Measurements from ENCODE around the gene SLC5A10. TPM values are rescaled to one million over a fixed set of nuclear protein-coding genes. Genes with fewer than 3 reads are reported as not detected.
"Not testable (repeated sequence)": the region's sequence is repeated elsewhere in the genome, so short reads cannot be mapped to it uniquely, and the experiment has no call there.

The SLC5A10 gene
- total and polyA plus RNA-seq, 2 donors = 0.05 to 0.52 TPM

- H3K4me3 ChIP-seq (ENCODE audit: low read length in 2 of 2); DNase-seq (ENCODE audit: low read depth in 6 of 9, low spot score in 9 of 9); H3K36me3 ChIP-seq (ENCODE audit: control insufficient read depth in 2 of 2, insufficient read depth in 2 of 2, low read length in 1 of 2); H3K27me3 ChIP-seq (ENCODE audit: control insufficient read depth in 2 of 2, insufficient read depth in 1 of 2, low read length in 1 of 2); H3K4me1 ChIP-seq (ENCODE audit: control insufficient read depth in 2 of 2, insufficient read depth in 2 of 2, low read length in 2 of 2); H3K27ac ChIP-seq (ENCODE audit: low read depth in 1 of 2, low read length in 1 of 2); H3K9me3 ChIP-seq (ENCODE audit: control insufficient read depth in 2 of 2, insufficient read depth in 1 of 2, low read length in 1 of 2): not testable (repeated sequence)
- no CpG with 5 or more reads among the region's 9 CpGs for WGBS
These were observed 92.7 kb downstream of the SLC5A10 start for GRCh38 chr17:19044643-19045042.

GRCh38 chr17:19046782-19047375 lies 94.9 kb downstream of the SLC5A10 start, which contains the start of gene GRAP:
Gene GRAP (minus strand): TSS chr17:19046957. CDS start chr17:19046926, 31 bp downstream.
- not testable (repeated sequence) for H3K4me3 ChIP-seq (ENCODE audit: low read length in 2 of 2); H3K27me3 ChIP-seq (ENCODE audit: control insufficient read depth in 2 of 2, insufficient read depth in 1 of 2, low read length in 1 of 2); H3K27ac ChIP-seq (ENCODE audit: low read depth in 1 of 2, low read length in 1 of 2); DNase-seq (ENCODE audit: low read depth in 6 of 9, low spot score in 9 of 9); H3K4me1 ChIP-seq (ENCODE audit: control insufficient read depth in 2 of 2, insufficient read depth in 2 of 2, low read length in 2 of 2); H3K9me3 ChIP-seq (ENCODE audit: control insufficient read depth in 2 of 2, insufficient read depth in 1 of 2, low read length in 1 of 2); H3K36me3 ChIP-seq (ENCODE audit: control insufficient read depth in 2 of 2, insufficient read depth in 2 of 2, low read length in 1 of 2)
- no CpG with 5 or more reads among the region's 12 CpGs for WGBS

GRCh38 chr17:19047510-19047909 lies 95.5 kb downstream of the SLC5A10 start:
- not testable (repeated sequence) for H3K9me3 ChIP-seq (ENCODE audit: control insufficient read depth in 2 of 2, insufficient read depth in 1 of 2, low read length in 1 of 2); H3K27me3 ChIP-seq (ENCODE audit: control insufficient read depth in 2 of 2, insufficient read depth in 1 of 2, low read length in 1 of 2); H3K4me1 ChIP-seq (ENCODE audit: control insufficient read depth in 2 of 2, insufficient read depth in 2 of 2, low read length in 2 of 2); H3K27ac ChIP-seq (ENCODE audit: low read depth in 1 of 2, low read length in 1 of 2); DNase-seq (ENCODE audit: low read depth in 6 of 9, low spot score in 9 of 9); H3K36me3 ChIP-seq (ENCODE audit: control insufficient read depth in 2 of 2, insufficient read depth in 2 of 2, low read length in 1 of 2); H3K4me3 ChIP-seq (ENCODE audit: low read length in 2 of 2)
- 95% methylated on average over 5 of the region's 7 CpGs for WGBS

- not testable (repeated sequence) for H3K27me3 ChIP-seq (ENCODE audit: control insufficient read depth in 2 of 2, insufficient read depth in 1 of 2, low read length in 1 of 2); H3K4me1 ChIP-seq (ENCODE audit: control insufficient read depth in 2 of 2, insufficient read depth in 2 of 2, low read length in 2 of 2); H3K4me3 ChIP-seq (ENCODE audit: low read length in 2 of 2); DNase-seq (ENCODE audit: low read depth in 6 of 9, low spot score in 9 of 9); H3K36me3 ChIP-seq (ENCODE audit: control insufficient read depth in 2 of 2, insufficient read depth in 2 of 2, low read length in 1 of 2); H3K9me3 ChIP-seq (ENCODE audit: control insufficient read depth in 2 of 2, insufficient read depth in 1 of 2, low read length in 1 of 2); H3K27ac ChIP-seq (ENCODE audit: low read depth in 1 of 2, low read length in 1 of 2)
- 53% methylated on average over 4 of the region's 7 CpGs for WGBS
These were observed 96.9 kb downstream of the SLC5A10 start for GRCh38 chr17:19048826-19049225.

GRCh38 chr17:19055447-19055846 lies 103.5 kb downstream of the SLC5A10 start:
- no CpG with 5 or more reads among the region's 12 CpGs for whole genome bisulfite sequencing
- H3K4me1 ChIP-seq (ENCODE audit: control insufficient read depth in 2 of 2, insufficient read depth in 2 of 2, low read length in 2 of 2); DNase-seq (ENCODE audit: low read depth in 6 of 9, low spot score in 9 of 9); H3K27ac ChIP-seq (ENCODE audit: low read depth in 1 of 2, low read length in 1 of 2); H3K4me3 ChIP-seq (ENCODE audit: low read length in 2 of 2); H3K36me3 ChIP-seq (ENCODE audit: control insufficient read depth in 2 of 2, insufficient read depth in 2 of 2, low read length in 1 of 2); H3K27me3 ChIP-seq (ENCODE audit: control insufficient read depth in 2 of 2, insufficient read depth in 1 of 2, low read length in 1 of 2); H3K9me3 ChIP-seq (ENCODE audit: control insufficient read depth in 2 of 2, insufficient read depth in 1 of 2, low read length in 1 of 2): not testable (repeated sequence)

GRCh38 chr17:19062009-19062717 lies 110.2 kb downstream of the SLC5A10 start:
- not testable (repeated sequence) for H3K4me3 ChIP-seq (ENCODE audit: low read length in 2 of 2); H3K36me3 ChIP-seq (ENCODE audit: control insufficient read depth in 2 of 2, insufficient read depth in 2 of 2, low read length in 1 of 2); H3K9me3 ChIP-seq (ENCODE audit: control insufficient read depth in 2 of 2, insufficient read depth in 1 of 2, low read length in 1 of 2); H3K4me1 ChIP-seq (ENCODE audit: control insufficient read depth in 2 of 2, insufficient read depth in 2 of 2, low read length in 2 of 2); DNase-seq (ENCODE audit: low read depth in 6 of 9, low spot score in 9 of 9); H3K27me3 ChIP-seq (ENCODE audit: control insufficient read depth in 2 of 2, insufficient read depth in 1 of 2, low read length in 1 of 2)
- peak overlapping the region; percentile 42 to 69 for H3K27ac ChIP-seq (ENCODE audit: low read depth in 1 of 2, low read length in 1 of 2)
- under 1% methylated on average over 23 of the region's 51 CpGs for WGBS

GRCh38 chr17:19062718-19063325 lies 110.9 kb downstream of the SLC5A10 start:
- H3K27me3 ChIP-seq (ENCODE audit: control insufficient read depth in 2 of 2, insufficient read depth in 1 of 2, low read length in 1 of 2); H3K4me3 ChIP-seq (ENCODE audit: low read length in 2 of 2); H3K4me1 ChIP-seq (ENCODE audit: control insufficient read depth in 2 of 2, insufficient read depth in 2 of 2, low read length in 2 of 2); H3K36me3 ChIP-seq (ENCODE audit: control insufficient read depth in 2 of 2, insufficient read depth in 2 of 2, low read length in 1 of 2); H3K9me3 ChIP-seq (ENCODE audit: control insufficient read depth in 2 of 2, insufficient read depth in 1 of 2, low read length in 1 of 2); DNase-seq (ENCODE audit: low read depth in 6 of 9, low spot score in 9 of 9); H3K27ac ChIP-seq (ENCODE audit: low read depth in 1 of 2, low read length in 1 of 2): not testable (repeated sequence)
- no CpG with 5 or more reads among the region's 20 CpGs for WGBS

GRCh38 chr17:19063326-19063956 lies 111.5 kb downstream of the SLC5A10 start:
- H3K4me3 ChIP-seq (ENCODE audit: low read length in 2 of 2); H3K36me3 ChIP-seq (ENCODE audit: control insufficient read depth in 2 of 2, insufficient read depth in 2 of 2, low read length in 1 of 2); DNase-seq (ENCODE audit: low read depth in 6 of 9, low spot score in 9 of 9); H3K27me3 ChIP-seq (ENCODE audit: control insufficient read depth in 2 of 2, insufficient read depth in 1 of 2, low read length in 1 of 2); H3K4me1 ChIP-seq (ENCODE audit: control insufficient read depth in 2 of 2, insufficient read depth in 2 of 2, low read length in 2 of 2); H3K9me3 ChIP-seq (ENCODE audit: control insufficient read depth in 2 of 2, insufficient read depth in 1 of 2, low read length in 1 of 2): not testable (repeated sequence)
- peak overlapping the region; percentile 68 to 74 for H3K27ac ChIP-seq (ENCODE audit: low read depth in 1 of 2, low read length in 1 of 2)
- 0% methylated on average over 25 of the region's 44 CpGs for WGBS

- H3K4me3 ChIP-seq (ENCODE audit: low read length in 2 of 2); DNase-seq (ENCODE audit: low read depth in 6 of 9, low spot score in 9 of 9): not testable (repeated sequence)
These were observed 112.4 kb downstream of the SLC5A10 start for GRCh38 chr17:19064378-19064777.

More at GRCh38 chr17:19064378-19064777, 112.4 kb downstream of the SLC5A10 start:
- not testable (repeated sequence) for H3K36me3 ChIP-seq (ENCODE audit: control insufficient read depth in 2 of 2, insufficient read depth in 2 of 2, low read length in 1 of 2); H3K27me3 ChIP-seq (ENCODE audit: control insufficient read depth in 2 of 2, insufficient read depth in 1 of 2, low read length in 1 of 2); H3K9me3 ChIP-seq (ENCODE audit: control insufficient read depth in 2 of 2, insufficient read depth in 1 of 2, low read length in 1 of 2); H3K4me1 ChIP-seq (ENCODE audit: control insufficient read depth in 2 of 2, insufficient read depth in 2 of 2, low read length in 2 of 2); H3K27ac ChIP-seq (ENCODE audit: low read depth in 1 of 2, low read length in 1 of 2)
- WGBS = 0% methylated on average over 8 of the region's 17 CpGs
